ENCODE results near the gene PARD3.

Gene PARD3

DNA sequence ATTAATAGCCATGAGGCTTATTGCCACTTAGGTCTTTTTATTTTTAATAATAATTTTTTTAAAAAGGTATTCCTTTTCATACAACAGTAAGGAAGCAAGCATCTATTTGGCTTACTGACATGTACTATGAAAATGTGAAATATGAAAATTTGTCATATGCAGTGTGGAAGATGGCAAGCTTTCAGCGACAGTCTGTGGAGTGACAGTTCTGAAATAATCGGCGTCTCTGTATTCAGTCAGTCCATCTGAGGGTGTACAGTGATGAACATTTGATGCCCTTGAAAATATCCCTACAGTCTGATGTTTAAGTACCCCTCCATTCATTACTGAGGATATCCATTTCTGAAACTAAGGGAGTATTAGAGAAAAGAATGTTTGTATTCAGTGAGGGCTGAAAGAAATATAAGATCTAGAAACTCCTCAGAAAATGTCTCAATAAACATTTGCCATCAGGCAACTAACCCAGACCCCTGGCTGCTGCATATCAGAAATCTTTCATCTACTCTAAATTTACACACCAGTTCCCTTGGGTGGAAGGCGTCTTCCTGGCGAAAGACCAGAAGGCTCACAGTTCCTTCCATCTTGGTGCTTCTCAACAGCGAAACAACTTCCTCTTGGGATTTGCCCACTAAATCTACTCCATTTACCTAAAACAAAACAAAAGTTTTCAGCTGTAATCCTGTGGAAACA, 440.6 kb downstream of the PARD3 start:
- TF ChIP-seq, protein P1, sequence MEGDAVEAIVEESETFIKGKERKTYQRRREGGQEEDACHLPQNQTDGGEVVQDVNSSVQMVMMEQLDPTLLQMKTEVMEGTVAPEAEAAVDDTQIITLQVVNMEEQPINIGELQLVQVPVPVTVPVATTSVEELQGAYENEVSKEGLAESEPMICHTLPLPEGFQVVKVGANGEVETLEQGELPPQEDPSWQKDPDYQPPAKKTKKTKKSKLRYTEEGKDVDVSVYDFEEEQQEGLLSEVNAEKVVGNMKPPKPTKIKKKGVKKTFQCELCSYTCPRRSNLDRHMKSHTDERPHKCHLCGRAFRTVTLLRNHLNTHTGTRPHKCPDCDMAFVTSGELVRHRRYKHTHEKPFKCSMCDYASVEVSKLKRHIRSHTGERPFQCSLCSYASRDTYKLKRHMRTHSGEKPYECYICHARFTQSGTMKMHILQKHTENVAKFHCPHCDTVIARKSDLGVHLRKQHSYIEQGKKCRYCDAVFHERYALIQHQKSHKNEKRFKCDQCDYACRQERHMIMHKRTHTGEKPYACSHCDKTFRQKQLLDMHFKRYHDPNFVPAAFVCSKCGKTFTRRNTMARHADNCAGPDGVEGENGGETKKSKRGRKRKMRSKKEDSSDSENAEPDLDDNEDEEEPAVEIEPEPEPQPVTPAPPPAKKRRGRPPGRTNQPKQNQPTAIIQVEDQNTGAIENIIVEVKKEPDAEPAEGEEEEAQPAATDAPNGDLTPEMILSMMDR (IDR thresholded peaks at IDR 0.05; ENCODE audit: low read depth, low read length), result no peak
- peak; percentile 35 to 36 for DNase-seq (ENCODE audit: low read depth in 2 of 2)

GRCh38 chr10:34373211-34373610, 441.9 kb downstream of the PARD3 start:
- no peak overlapping the region for H3K4me3 ChIP-seq (replicated peaks in 1 of 2; ENCODE audit: low read depth in 2 of 2, low read length in 2 of 2)
- TF ChIP-seq, protein P1 (IDR thresholded peaks at IDR 0.05; ENCODE audit: low read depth, low read length), result no peak
- DNase-seq (ENCODE audit: low read depth in 2 of 2), result no peak

More for the DNA sequence above, 440.6 kb downstream of the PARD3 start:
- no peak overlapping the region for H3K4me3 ChIP-seq (replicated peaks in 1 of 2; ENCODE audit: low read depth in 2 of 2, low read length in 2 of 2)

- TF ChIP-seq, protein P1 (IDR thresholded peaks at IDR 0.05; ENCODE audit: low read depth, low read length), result no peak
- no peak for DNase-seq (ENCODE audit: low read depth in 2 of 2)
- H3K4me3 ChIP-seq (replicated peaks in 1 of 2; ENCODE audit: low read depth in 2 of 2, low read length in 2 of 2), result no peak overlapping the region
Observed at GRCh38 chr10:34372509-34372908, 442.6 kb downstream of the PARD3 start.

GRCh38 chr10:34370126-34370525, 445.0 kb downstream of the PARD3 start:
- no peak for DNase-seq (ENCODE audit: low read depth in 2 of 2)
- TF ChIP-seq, protein P1 (IDR thresholded peaks at IDR 0.05; ENCODE audit: low read depth, low read length), result no peak
- H3K4me3 ChIP-seq (replicated peaks in 1 of 2; ENCODE audit: low read depth in 2 of 2, low read length in 2 of 2), result no peak overlapping the region

GRCh38 chr10:34369120-34369519, 446.0 kb downstream of the PARD3 start:
- DNase-seq (ENCODE audit: low read depth in 2 of 2), result no peak
- no peak overlapping the region for H3K4me3 ChIP-seq (replicated peaks in 1 of 2; ENCODE audit: low read depth in 2 of 2, low read length in 2 of 2)
- TF ChIP-seq, protein P1 (IDR thresholded peaks at IDR 0.05; ENCODE audit: low read depth, low read length), result no peak

DNA sequence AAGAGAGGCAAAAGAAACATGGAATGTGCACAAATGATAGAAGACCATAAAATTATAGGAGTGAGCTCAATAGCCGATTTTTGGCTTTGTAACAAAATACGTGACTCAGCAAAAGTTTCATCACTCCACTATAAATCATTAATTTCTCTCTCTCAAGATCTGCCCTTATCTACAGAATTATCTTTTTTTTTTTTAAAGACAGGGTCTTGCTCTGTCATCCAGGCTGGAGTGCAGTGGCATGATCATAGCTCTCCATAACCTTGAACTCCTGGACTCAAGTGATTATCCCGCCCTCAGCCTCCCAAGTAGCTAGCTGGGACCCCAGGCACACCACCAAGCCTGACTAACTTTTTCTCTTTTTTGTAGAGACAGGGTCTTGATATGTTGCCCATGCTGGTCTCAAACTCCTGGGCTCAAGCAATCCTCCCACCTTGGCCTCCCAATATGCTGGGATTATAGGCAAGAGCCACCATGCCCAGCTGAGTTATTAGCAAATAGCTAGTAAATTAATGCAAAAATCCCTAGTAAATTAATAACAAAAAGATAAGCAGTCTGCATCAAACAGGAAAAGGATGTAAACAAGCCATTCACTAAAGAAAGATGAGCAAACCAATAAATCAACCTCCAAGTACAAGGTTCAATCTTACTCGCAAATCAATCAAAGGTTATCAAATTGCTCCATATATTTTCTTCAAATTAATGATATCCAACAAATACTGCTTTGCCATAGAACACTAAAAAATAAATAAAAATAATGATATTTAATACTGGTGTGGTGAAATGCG, 450.7 kb downstream of the PARD3 start:
- H3K4me3 ChIP-seq (replicated peaks in 1 of 2; ENCODE audit: low read depth in 2 of 2, low read length in 2 of 2), result no peak overlapping the region
- TF ChIP-seq, protein P1 (IDR thresholded peaks at IDR 0.05; ENCODE audit: low read depth, low read length), result no peak
- DNase-seq (ENCODE audit: low read depth in 2 of 2), result peak in 1 of 2 donors; percentile 20
